GM18951 (cell line): ENCODE results near the gene TAOK1.

Source experiments
- POLR2A ChIP-seq: IDR thresholded peaks from 4 replicates; pipeline ENCODE4 v1.6.1; 2011; ENCODE audit warnings: mild to moderate bottlenecking; ENCODE audit not compliant: insufficient read length, insufficient read depth; ENCODE audit errors: extremely low read depth
- in situ Hi-C: fragments of 300-500 bp; cut with MboI; formaldehyde crosslinking; loops from one replicate; pipeline ENCODE4 v1.12.0; 2022; ENCODE audit warnings: low sequenced_read_pairs, mixed read lengths, inconsistent platforms; ENCODE audit not compliant: unreplicated experiment

TAOK1 gene

GRCh38 chr17:29359777-29360176, 30.4 kb upstream of the TAOK1 start:
- TF ChIP-seq POLR2A, result no peak
- in situ Hi-C loops, result no loop called here

GRCh38 chr17:29363716-29364115, 26.4 kb upstream of the TAOK1 start:
- TF ChIP-seq POLR2A, result no peak
- in situ Hi-C loops, result no loop called here

GRCh38 chr17:29364691-29365090, 25.5 kb upstream of the TAOK1 start:
- in situ Hi-C loops, result no loop called here
- no peak for TF ChIP-seq POLR2A

- no peak for TF ChIP-seq POLR2A
- in situ Hi-C loops, result no loop called here
Observed at GRCh38 chr17:29368161-29368560, 22.0 kb upstream of the TAOK1 start.

- in situ Hi-C loops, result no loop called here
- TF ChIP-seq POLR2A, result no peak
Observed at GRCh38 chr17:29368926-29369325, 21.2 kb upstream of the TAOK1 start.

- no peak for TF ChIP-seq POLR2A
- in situ Hi-C loops, result loop anchor here (10.0 kb wide), 1 partner anchor 165 kb away; no protein-coding TSS in a partner anchor
Observed at GRCh38 chr17:29369831-29370735, 20.1 kb upstream of the TAOK1 start.

GRCh38 chr17:29376667-29377270, 13.4 kb upstream of the TAOK1 start:
- in situ Hi-C loops, result loop anchor here (10.0 kb wide), 1 partner anchor 158 kb away; no protein-coding TSS in a partner anchor

GRCh38 chr17:29378500-29378899, 11.7 kb upstream of the TAOK1 start:
- in situ Hi-C loops, result loop anchor here (10.0 kb wide), 1 partner anchor 156 kb away; no protein-coding TSS in a partner anchor
- TF ChIP-seq POLR2A, result no peak

More at GRCh38 chr17:29376667-29377270, 13.4 kb upstream of the TAOK1 start:
- TF ChIP-seq POLR2A, result no peak

GRCh38 chr17:29379084-29379991, 10.8 kb upstream of the TAOK1 start:
- no peak for TF ChIP-seq POLR2A
- in situ Hi-C loops, result loop anchor here (10.0 kb wide), 1 partner anchor 155 kb away; no protein-coding TSS in a partner anchor

- in situ Hi-C loops, result no loop called here
- no peak for TF ChIP-seq POLR2A
Observed at GRCh38 chr17:29383686-29384085, 6.5 kb upstream of the TAOK1 start.

GRCh38 chr17:29384901-29385300, 5.3 kb upstream of the TAOK1 start:
- in situ Hi-C loops, result no loop called here
- no peak for TF ChIP-seq POLR2A

- in situ Hi-C loops, result no loop called here
- TF ChIP-seq POLR2A, result no peak
Observed at GRCh38 chr17:29386760-29387159, 3.4 kb upstream of the TAOK1 start.

- in situ Hi-C loops, result no loop called here
- no peak for TF ChIP-seq POLR2A
Observed at GRCh38 chr17:29388937-29389336, 1.2 kb upstream of the TAOK1 start.
